K562 (cell line): ENCODE data around the gene ARL16. TPM values are rescaled to one million over a fixed set of nuclear protein-coding genes. Genes with fewer than 3 reads are reported as not detected.

ENCODE experiments used
- ARID1B ChIP-seq: fragments of 450-650 bp; IDR thresholded peaks from 2 replicates; pipeline ENCODE4 v1.6.1; 2016; ENCODE audit warnings: antibody characterized with exemption, mild to moderate bottlenecking, inconsistent platforms
- CHCHD3 ChIP-seq: fragments of 250-450 bp; sonication (Bioruptor Pico); IDR thresholded peaks from 2 replicates; pipeline ENCODE4 v2.1.2; 2022; ENCODE audit warnings: mild to moderate bottlenecking
- HMG20B ChIP-seq: fragments of 250-450 bp; sonication (Bioruptor Pico); IDR thresholded peaks from 2 replicates; pipeline ENCODE4 v1.5.0; 2021; ENCODE audit warnings: mild to moderate bottlenecking
- MCM3 ChIP-seq: fragments of 450-650 bp; IDR thresholded peaks from 2 replicates; pipeline ENCODE4 v1.6.1; 2016
- PHF8 ChIP-seq: fragments of 200-600 bp; sonication (generic); IDR thresholded peaks from 2 replicates; pipeline ENCODE4 v1.6.1; 2012; ENCODE audit warnings: mixed run types, mild to moderate bottlenecking, inconsistent platforms, low read length, moderate library complexity, borderline replicate concordance
- POLR2AphosphoS5 ChIP-seq: IDR thresholded peaks from 2 replicates; pipeline ENCODE4 v1.6.1; 2011; ENCODE audit warnings: mild to moderate bottlenecking, low read depth, low read length, moderate library complexity; ENCODE audit not compliant: control insufficient read depth, insufficient read depth
- RFX1 ChIP-seq: fragments of 450-650 bp; IDR thresholded peaks from 2 replicates; pipeline ENCODE4 v1.6.1; 2016; ENCODE audit warnings: mild to moderate bottlenecking, moderate library complexity
- TAF1 ChIP-seq: IDR thresholded peaks from 2 replicates; pipeline ENCODE4 v1.6.1; 2011; ENCODE audit warnings: mild to moderate bottlenecking, low read length, moderate library complexity; ENCODE audit not compliant: insufficient read depth, control insufficient read depth, severe bottlenecking; ENCODE audit errors: extremely low read depth
- ZNF133 ChIP-seq: fragments of 250-450 bp; sonication (Bioruptor Pico); IDR thresholded peaks from 2 replicates; pipeline ENCODE4 v1.4.0; 2020; ENCODE audit warnings: mild to moderate bottlenecking
- ZNF324 ChIP-seq: fragments of 250-450 bp; sonication (Bioruptor Pico); IDR thresholded peaks from 2 replicates; pipeline ENCODE4 v1.4.0; 2020; ENCODE audit warnings: mild to moderate bottlenecking
- ZNF408 ChIP-seq: fragments of 250-450 bp; sonication (Bioruptor Pico); IDR thresholded peaks from 2 replicates; pipeline ENCODE4 v1.4.0; 2020; ENCODE audit warnings: low read depth, mild to moderate bottlenecking, moderate library complexity
- ZNF766 ChIP-seq: fragments of 200-800 bp; sonication (Bioruptor generic); conservative IDR thresholded peaks from 2 replicates; pipeline ENCODE4 v1.6.1; 2016; ENCODE audit warnings: missing genetic modification characterization, missing compliant biosample characterization
- ZNF79 ChIP-seq: fragments of 250-450 bp; sonication (Bioruptor Pico); IDR thresholded peaks from 2 replicates; pipeline ENCODE4 v1.4.0; 2020; ENCODE audit warnings: low read depth, mild to moderate bottlenecking, moderate library complexity
- polyA plus RNA-seq, 8 experiments: library from polyadenylated mRNA; depleted of rRNA in 4 of 8; stranded (reverse) in 5 of 8; unstranded in 3 of 8; fragments of >200 nt; fragmentation: Nextera tagmentation in 2 of 8; fragmentation: Illumina TruSeq in 1 of 8; extraction: Ambion mirVana in 2 of 8; extraction: Trizol in 1 of 8; gene quantifications; 2 replicates each; pipeline versions ENCODE4 v1.2.1 to v1.2.3, GENCODE V29; 2011 to 2014; ENCODE audit warnings: inconsistent platforms in 1 of 8, missing spikeins in 1 of 8
- total RNA-seq, 7 experiments: library from RNA; depleted of rRNA in 6 of 7; stranded (reverse); fragments of >200 nt in 6 of 7; fragmentation: Illumina TruSeq in 2 of 7; extraction: Trizol in 2 of 7; gene quantifications; 2 replicates each; pipeline versions ENCODE4 v1.2.1 to v1.2.3, GENCODE V29; 2011 to 2021; ENCODE audit warnings: low replicate concordance in 1 of 7
- TF ChIP-seq, protein P1 (sequence below): sonication (generic); formaldehyde crosslinking; IDR thresholded peaks from 2 replicates; pipeline ENCODE4 v1.8.1; 2023; ENCODE audit warnings: mild to moderate bottlenecking, missing genetic modification reagents
- TF ChIP-seq, protein P2 (sequence below), 2 experiments: fragments of 450-650 bp in 1 of 2; IDR thresholded peaks; 2 replicates each; pipeline ENCODE4 v1.6.1; 2011 to 2017; ENCODE audit warnings: low read depth in 2 of 2, antibody characterized with exemption in 1 of 2, borderline replicate concordance in 1 of 2, low read length in 1 of 2, mild to moderate bottlenecking in 1 of 2, mixed read lengths in 1 of 2; ENCODE audit not compliant: control insufficient read depth in 1 of 2
- TF ChIP-seq, protein P3 (sequence below): fragments of 450-650 bp; IDR thresholded peaks from 2 replicates; pipeline ENCODE4 v1.6.1; 2016; ENCODE audit warnings: borderline replicate concordance
- TF ChIP-seq, protein P4 (sequence below): fragments of 250-450 bp; sonication (Bioruptor Pico); IDR thresholded peaks from 2 replicates; pipeline ENCODE4 v1.8.0; 2022; ENCODE audit warnings: inconsistent platforms

ARL16 gene
- total and polyA plus RNA-seq, 9 of the 15 experiments (the other 6 are each of a cell fraction or from before 2014, with no cell fraction given): 5.4 to 32.4 (median 22.6) TPM

DNA sequence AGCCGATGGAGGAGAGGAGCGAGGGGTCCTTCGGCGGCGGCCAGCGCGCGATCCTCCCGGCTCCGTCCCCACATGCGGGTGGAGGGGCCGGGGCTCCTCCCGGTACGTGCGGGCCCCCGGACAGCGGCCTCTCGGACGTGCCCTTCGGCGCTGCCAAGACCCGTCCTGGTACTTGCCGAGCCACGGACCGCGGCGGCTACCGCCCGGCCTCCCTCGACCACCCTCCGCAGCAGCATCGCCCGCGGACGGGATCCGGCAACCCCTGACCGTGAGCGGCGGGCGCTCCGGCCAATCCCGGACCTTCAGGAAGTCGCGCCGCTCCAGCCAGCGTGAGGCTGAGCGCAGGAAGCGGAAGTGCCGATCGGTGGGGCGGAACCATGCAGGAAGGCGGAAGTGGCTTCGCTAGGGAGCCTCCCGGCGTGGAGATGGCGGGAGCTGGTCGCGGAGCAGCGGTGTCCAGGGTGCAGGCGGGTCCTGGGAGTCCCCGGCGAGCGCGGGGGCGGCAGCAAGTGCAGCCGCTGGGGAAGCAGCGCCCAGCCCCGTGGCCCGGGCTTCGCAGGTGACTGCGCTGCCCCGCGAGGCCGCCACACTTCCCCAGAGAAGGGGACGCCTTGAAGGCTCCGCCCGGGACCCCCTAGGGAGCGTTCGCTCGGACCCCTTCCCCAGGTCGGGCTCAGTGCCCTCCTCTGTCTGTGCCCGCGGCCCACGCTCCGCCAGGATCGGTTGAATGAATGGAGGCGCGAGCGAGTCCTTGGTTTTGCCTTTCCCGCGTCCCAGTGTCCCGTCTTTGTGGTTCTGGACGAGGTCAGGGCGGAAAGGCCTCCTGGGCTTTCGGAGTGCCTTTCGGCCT, 17.0 kb downstream of the ARL16 start, which contains the start of the genes CCDC137 and OXLD1 (continued):
- TF ChIP-seq CHCHD3 (CRISPR knock-in tag) (no peak), ARID1B (no peak), ZNF766 (CRISPR knock-in tag) (no peak), ZNF79 (no peak), POLR2AphosphoS5 (peak; percentile 80), HMG20B (CRISPR knock-in tag) (no peak), TAF1 (peak; percentile 96), ZNF133 (CRISPR knock-in tag) (no peak), ZNF408 (no peak), MCM3 (no peak), PHF8 (peak; percentile 87; the same call in 1 of the 2 replicates), ZNF324 (CRISPR knock-in tag) (no peak), RFX1 (no peak)
- TF ChIP-seq, protein P1, sequence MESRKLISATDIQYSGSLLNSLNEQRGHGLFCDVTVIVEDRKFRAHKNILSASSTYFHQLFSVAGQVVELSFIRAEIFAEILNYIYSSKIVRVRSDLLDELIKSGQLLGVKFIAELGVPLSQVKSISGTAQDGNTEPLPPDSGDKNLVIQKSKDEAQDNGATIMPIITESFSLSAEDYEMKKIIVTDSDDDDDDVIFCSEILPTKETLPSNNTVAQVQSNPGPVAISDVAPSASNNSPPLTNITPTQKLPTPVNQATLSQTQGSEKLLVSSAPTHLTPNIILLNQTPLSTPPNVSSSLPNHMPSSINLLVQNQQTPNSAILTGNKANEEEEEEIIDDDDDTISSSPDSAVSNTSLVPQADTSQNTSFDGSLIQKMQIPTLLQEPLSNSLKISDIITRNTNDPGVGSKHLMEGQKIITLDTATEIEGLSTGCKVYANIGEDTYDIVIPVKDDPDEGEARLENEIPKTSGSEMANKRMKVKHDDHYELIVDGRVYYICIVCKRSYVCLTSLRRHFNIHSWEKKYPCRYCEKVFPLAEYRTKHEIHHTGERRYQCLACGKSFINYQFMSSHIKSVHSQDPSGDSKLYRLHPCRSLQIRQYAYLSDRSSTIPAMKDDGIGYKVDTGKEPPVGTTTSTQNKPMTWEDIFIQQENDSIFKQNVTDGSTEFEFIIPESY (CRISPR knock-in tag): no peak
- TF ChIP-seq, protein P2, sequence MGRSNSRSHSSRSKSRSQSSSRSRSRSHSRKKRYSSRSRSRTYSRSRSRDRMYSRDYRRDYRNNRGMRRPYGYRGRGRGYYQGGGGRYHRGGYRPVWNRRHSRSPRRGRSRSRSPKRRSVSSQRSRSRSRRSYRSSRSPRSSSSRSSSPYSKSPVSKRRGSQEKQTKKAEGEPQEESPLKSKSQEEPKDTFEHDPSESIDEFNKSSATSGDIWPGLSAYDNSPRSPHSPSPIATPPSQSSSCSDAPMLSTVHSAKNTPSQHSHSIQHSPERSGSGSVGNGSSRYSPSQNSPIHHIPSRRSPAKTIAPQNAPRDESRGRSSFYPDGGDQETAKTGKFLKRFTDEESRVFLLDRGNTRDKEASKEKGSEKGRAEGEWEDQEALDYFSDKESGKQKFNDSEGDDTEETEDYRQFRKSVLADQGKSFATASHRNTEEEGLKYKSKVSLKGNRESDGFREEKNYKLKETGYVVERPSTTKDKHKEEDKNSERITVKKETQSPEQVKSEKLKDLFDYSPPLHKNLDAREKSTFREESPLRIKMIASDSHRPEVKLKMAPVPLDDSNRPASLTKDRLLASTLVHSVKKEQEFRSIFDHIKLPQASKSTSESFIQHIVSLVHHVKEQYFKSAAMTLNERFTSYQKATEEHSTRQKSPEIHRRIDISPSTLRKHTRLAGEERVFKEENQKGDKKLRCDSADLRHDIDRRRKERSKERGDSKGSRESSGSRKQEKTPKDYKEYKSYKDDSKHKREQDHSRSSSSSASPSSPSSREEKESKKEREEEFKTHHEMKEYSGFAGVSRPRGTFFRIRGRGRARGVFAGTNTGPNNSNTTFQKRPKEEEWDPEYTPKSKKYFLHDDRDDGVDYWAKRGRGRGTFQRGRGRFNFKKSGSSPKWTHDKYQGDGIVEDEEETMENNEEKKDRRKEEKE (IDR thresholded peaks at IDR 0.05; ENCODE audit: borderline replicate concordance in 1 of 2, control insufficient read depth in 1 of 2, low read depth in 2 of 2, low read length in 1 of 2): no peak
- TF ChIP-seq, protein P3, sequence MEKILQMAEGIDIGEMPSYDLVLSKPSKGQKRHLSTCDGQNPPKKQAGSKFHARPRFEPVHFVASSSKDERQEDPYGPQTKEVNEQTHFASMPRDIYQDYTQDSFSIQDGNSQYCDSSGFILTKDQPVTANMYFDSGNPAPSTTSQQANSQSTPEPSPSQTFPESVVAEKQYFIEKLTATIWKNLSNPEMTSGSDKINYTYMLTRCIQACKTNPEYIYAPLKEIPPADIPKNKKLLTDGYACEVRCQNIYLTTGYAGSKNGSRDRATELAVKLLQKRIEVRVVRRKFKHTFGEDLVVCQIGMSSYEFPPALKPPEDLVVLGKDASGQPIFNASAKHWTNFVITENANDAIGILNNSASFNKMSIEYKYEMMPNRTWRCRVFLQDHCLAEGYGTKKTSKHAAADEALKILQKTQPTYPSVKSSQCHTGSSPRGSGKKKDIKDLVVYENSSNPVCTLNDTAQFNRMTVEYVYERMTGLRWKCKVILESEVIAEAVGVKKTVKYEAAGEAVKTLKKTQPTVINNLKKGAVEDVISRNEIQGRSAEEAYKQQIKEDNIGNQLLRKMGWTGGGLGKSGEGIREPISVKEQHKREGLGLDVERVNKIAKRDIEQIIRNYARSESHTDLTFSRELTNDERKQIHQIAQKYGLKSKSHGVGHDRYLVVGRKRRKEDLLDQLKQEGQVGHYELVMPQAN: peak; percentile 81; the same call in 1 of the 2 replicates
- TF ChIP-seq, protein P4, sequence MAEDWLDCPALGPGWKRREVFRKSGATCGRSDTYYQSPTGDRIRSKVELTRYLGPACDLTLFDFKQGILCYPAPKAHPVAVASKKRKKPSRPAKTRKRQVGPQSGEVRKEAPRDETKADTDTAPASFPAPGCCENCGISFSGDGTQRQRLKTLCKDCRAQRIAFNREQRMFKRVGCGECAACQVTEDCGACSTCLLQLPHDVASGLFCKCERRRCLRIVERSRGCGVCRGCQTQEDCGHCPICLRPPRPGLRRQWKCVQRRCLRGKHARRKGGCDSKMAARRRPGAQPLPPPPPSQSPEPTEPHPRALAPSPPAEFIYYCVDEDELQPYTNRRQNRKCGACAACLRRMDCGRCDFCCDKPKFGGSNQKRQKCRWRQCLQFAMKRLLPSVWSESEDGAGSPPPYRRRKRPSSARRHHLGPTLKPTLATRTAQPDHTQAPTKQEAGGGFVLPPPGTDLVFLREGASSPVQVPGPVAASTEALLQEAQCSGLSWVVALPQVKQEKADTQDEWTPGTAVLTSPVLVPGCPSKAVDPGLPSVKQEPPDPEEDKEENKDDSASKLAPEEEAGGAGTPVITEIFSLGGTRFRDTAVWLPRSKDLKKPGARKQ (CRISPR knock-in tag): no peak
